HEK293 (cell line): Measurements from ENCODE around the gene OR2G3.

Experiments used
- PBX3 ChIP-seq: sonication (generic); formaldehyde crosslinking; IDR thresholded peaks from 2 replicates; pipeline ENCODE4 v1.8.1; 2022; ENCODE audit warnings: mild to moderate bottlenecking, moderate library complexity, missing genetic modification reagents
- SALL2 ChIP-seq: fragments of 450-650 bp; formaldehyde crosslinking; IDR thresholded peaks from 2 replicates; pipeline ENCODE4 v1.5.0; 2017; ENCODE audit warnings: missing biosample characterization, mild to moderate bottlenecking, missing genetic modification characterization, borderline replicate concordance
- ZBTB17 ChIP-seq: fragments of 450-650 bp; formaldehyde crosslinking; IDR thresholded peaks from 2 replicates; pipeline ENCODE4 v1.5.1; 2016; ENCODE audit warnings: missing biosample characterization, missing genetic modification characterization
- ZNF549 ChIP-seq: fragments of 450-650 bp; IDR thresholded peaks from 2 replicates; pipeline ENCODE4 v1.5.1; 2018; ENCODE audit warnings: missing biosample characterization, missing genetic modification characterization, mild to moderate bottlenecking, inconsistent platforms, moderate library complexity
- ZNF776 ChIP-seq: fragments of 450-650 bp; formaldehyde crosslinking; IDR thresholded peaks from 2 replicates; pipeline ENCODE4 v1.5.0; 2017; ENCODE audit warnings: missing biosample characterization, missing genetic modification characterization, borderline replicate concordance
- ZNF837 ChIP-seq: fragments of 450-650 bp; formaldehyde crosslinking; IDR thresholded peaks from 2 replicates; pipeline ENCODE4 v1.5.1; 2016; ENCODE audit warnings: missing biosample characterization, missing genetic modification characterization
- TF ChIP-seq, protein P1 (sequence below): fragments of 450-650 bp; formaldehyde crosslinking; IDR thresholded peaks from 2 replicates; pipeline ENCODE4 v1.5.1; 2016; ENCODE audit warnings: missing biosample characterization, missing genetic modification characterization
- TF ChIP-seq, protein P2 (sequence below): fragments of 450-650 bp; formaldehyde crosslinking; IDR thresholded peaks from 2 replicates; pipeline ENCODE4 v1.5.1; 2016; ENCODE audit warnings: missing biosample characterization, missing genetic modification characterization
- TF ChIP-seq, protein P3 (sequence below): fragments of 450-650 bp; formaldehyde crosslinking; IDR thresholded peaks from 2 replicates; pipeline ENCODE4 v1.5.1; 2016; ENCODE audit warnings: missing biosample characterization, missing genetic modification characterization, low read depth

DNA sequence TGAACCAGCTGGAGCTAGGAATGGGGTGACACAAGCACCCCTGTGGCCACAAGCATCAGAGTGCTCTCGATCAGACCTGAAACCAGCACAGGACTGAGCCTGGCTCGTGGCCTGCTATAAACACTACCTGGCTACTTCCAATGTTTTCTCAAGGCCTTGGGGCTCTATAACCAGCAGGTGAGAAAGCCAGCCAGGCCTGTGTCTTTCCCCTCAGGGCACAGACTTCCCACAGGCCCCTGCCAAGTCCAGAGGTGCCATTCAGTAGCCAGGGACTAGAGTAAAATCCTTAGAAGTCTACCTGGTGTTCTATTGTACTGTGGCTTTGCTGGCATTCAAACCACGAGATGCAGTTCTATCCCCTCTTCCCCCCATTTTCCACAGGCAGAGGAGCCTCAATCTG lies 22.6 kb downstream of the OR2G3 start:
- no peak for TF ChIP-seq PBX3 (CRISPR knock-in tag)
- no peak for TF ChIP-seq ZNF549
- TF ChIP-seq, protein P1, sequence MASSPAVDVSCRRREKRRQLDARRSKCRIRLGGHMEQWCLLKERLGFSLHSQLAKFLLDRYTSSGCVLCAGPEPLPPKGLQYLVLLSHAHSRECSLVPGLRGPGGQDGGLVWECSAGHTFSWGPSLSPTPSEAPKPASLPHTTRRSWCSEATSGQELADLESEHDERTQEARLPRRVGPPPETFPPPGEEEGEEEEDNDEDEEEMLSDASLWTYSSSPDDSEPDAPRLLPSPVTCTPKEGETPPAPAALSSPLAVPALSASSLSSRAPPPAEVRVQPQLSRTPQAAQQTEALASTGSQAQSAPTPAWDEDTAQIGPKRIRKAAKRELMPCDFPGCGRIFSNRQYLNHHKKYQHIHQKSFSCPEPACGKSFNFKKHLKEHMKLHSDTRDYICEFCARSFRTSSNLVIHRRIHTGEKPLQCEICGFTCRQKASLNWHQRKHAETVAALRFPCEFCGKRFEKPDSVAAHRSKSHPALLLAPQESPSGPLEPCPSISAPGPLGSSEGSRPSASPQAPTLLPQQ (tag by site-specific recombination) = no peak
- TF ChIP-seq ZNF776 (tag by site-specific recombination) = no peak
- no peak for TF ChIP-seq SALL2 (tag by site-specific recombination)
- TF ChIP-seq, protein P2, sequence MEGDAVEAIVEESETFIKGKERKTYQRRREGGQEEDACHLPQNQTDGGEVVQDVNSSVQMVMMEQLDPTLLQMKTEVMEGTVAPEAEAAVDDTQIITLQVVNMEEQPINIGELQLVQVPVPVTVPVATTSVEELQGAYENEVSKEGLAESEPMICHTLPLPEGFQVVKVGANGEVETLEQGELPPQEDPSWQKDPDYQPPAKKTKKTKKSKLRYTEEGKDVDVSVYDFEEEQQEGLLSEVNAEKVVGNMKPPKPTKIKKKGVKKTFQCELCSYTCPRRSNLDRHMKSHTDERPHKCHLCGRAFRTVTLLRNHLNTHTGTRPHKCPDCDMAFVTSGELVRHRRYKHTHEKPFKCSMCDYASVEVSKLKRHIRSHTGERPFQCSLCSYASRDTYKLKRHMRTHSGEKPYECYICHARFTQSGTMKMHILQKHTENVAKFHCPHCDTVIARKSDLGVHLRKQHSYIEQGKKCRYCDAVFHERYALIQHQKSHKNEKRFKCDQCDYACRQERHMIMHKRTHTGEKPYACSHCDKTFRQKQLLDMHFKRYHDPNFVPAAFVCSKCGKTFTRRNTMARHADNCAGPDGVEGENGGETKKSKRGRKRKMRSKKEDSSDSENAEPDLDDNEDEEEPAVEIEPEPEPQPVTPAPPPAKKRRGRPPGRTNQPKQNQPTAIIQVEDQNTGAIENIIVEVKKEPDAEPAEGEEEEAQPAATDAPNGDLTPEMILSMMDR (tag by site-specific recombination) = no peak
- TF ChIP-seq ZBTB17 (tag by site-specific recombination) = no peak
- TF ChIP-seq, protein P3, sequence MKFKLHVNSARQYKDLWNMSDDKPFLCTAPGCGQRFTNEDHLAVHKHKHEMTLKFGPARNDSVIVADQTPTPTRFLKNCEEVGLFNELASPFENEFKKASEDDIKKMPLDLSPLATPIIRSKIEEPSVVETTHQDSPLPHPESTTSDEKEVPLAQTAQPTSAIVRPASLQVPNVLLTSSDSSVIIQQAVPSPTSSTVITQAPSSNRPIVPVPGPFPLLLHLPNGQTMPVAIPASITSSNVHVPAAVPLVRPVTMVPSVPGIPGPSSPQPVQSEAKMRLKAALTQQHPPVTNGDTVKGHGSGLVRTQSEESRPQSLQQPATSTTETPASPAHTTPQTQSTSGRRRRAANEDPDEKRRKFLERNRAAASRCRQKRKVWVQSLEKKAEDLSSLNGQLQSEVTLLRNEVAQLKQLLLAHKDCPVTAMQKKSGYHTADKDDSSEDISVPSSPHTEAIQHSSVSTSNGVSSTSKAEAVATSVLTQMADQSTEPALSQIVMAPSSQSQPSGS (tag by site-specific recombination) = no peak
- TF ChIP-seq ZNF837 = no peak
